ENCODE measurements around the gene CYP39A1. TPM values are rescaled to one million over a fixed set of nuclear protein-coding genes. Genes with fewer than 3 reads are reported as not detected.

CYP39A1 gene
- total RNA-seq, 1 experiment from 2014 or later = 0.54 TPM

DNA sequence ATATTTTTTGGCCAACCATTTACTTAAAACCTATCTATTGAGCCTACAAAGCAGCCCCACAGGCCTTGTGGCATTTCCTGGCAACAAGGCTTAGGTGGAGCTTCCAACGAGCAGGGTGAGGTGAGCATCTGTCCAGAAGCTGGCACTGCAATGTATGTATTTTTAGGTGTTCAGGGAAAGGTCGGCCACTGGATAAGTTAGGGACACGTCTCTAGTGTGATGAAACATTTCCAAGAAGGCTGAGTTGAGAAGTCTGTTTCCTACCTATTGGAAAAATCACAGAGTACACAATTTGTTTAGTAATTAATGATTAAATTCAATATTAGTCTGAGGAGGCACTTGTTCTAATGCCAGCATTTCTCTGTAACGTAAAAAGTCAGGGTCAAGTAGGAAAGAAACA, 143.6 kb downstream of the CYP39A1 start:
- TF ChIP-seq, protein P1, sequence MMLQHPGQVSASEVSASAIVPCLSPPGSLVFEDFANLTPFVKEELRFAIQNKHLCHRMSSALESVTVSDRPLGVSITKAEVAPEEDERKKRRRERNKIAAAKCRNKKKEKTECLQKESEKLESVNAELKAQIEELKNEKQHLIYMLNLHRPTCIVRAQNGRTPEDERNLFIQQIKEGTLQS (IDR thresholded peaks at IDR 0.05) = no peak
- TF ChIP-seq POLR2AphosphoS5 (IDR thresholded peaks at IDR 0.05; ENCODE audit: low read depth, low read length) = no peak
- TF ChIP-seq, protein P2, sequence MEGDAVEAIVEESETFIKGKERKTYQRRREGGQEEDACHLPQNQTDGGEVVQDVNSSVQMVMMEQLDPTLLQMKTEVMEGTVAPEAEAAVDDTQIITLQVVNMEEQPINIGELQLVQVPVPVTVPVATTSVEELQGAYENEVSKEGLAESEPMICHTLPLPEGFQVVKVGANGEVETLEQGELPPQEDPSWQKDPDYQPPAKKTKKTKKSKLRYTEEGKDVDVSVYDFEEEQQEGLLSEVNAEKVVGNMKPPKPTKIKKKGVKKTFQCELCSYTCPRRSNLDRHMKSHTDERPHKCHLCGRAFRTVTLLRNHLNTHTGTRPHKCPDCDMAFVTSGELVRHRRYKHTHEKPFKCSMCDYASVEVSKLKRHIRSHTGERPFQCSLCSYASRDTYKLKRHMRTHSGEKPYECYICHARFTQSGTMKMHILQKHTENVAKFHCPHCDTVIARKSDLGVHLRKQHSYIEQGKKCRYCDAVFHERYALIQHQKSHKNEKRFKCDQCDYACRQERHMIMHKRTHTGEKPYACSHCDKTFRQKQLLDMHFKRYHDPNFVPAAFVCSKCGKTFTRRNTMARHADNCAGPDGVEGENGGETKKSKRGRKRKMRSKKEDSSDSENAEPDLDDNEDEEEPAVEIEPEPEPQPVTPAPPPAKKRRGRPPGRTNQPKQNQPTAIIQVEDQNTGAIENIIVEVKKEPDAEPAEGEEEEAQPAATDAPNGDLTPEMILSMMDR (IDR thresholded peaks at IDR 0.05 in 2 of 3, conservative IDR thresholded peaks at IDR 0.05 in 1 of 3; ENCODE audit: borderline replicate concordance in 1 of 3, insufficient read depth in 1 of 3, low read depth in 2 of 3, low read length in 2 of 3) = no peak
- TF ChIP-seq, protein P3, sequence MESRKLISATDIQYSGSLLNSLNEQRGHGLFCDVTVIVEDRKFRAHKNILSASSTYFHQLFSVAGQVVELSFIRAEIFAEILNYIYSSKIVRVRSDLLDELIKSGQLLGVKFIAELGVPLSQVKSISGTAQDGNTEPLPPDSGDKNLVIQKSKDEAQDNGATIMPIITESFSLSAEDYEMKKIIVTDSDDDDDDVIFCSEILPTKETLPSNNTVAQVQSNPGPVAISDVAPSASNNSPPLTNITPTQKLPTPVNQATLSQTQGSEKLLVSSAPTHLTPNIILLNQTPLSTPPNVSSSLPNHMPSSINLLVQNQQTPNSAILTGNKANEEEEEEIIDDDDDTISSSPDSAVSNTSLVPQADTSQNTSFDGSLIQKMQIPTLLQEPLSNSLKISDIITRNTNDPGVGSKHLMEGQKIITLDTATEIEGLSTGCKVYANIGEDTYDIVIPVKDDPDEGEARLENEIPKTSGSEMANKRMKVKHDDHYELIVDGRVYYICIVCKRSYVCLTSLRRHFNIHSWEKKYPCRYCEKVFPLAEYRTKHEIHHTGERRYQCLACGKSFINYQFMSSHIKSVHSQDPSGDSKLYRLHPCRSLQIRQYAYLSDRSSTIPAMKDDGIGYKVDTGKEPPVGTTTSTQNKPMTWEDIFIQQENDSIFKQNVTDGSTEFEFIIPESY (IDR thresholded peaks at IDR 0.05; ENCODE audit: extremely low read depth, insufficient replicate concordance, low read length) = no peak
- TF ChIP-seq TCF7L2 (IDR thresholded peaks at IDR 0.05; ENCODE audit: borderline replicate concordance, extremely low read depth, insufficient read depth, insufficient read length) = no peak
- no peak for TF ChIP-seq POLR2A (IDR thresholded peaks at IDR 0.05; ENCODE audit: borderline replicate concordance, extremely low read depth, insufficient read depth, insufficient read length)
- no peak for TF ChIP-seq ZFX (IDR thresholded peaks at IDR 0.05)
- TF ChIP-seq, protein P4, sequence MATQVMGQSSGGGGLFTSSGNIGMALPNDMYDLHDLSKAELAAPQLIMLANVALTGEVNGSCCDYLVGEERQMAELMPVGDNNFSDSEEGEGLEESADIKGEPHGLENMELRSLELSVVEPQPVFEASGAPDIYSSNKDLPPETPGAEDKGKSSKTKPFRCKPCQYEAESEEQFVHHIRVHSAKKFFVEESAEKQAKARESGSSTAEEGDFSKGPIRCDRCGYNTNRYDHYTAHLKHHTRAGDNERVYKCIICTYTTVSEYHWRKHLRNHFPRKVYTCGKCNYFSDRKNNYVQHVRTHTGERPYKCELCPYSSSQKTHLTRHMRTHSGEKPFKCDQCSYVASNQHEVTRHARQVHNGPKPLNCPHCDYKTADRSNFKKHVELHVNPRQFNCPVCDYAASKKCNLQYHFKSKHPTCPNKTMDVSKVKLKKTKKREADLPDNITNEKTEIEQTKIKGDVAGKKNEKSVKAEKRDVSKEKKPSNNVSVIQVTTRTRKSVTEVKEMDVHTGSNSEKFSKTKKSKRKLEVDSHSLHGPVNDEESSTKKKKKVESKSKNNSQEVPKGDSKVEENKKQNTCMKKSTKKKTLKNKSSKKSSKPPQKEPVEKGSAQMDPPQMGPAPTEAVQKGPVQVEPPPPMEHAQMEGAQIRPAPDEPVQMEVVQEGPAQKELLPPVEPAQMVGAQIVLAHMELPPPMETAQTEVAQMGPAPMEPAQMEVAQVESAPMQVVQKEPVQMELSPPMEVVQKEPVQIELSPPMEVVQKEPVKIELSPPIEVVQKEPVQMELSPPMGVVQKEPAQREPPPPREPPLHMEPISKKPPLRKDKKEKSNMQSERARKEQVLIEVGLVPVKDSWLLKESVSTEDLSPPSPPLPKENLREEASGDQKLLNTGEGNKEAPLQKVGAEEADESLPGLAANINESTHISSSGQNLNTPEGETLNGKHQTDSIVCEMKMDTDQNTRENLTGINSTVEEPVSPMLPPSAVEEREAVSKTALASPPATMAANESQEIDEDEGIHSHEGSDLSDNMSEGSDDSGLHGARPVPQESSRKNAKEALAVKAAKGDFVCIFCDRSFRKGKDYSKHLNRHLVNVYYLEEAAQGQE (IDR thresholded peaks at IDR 0.05; ENCODE audit: low read depth) = no peak
- no peak for TF ChIP-seq CEBPB (IDR thresholded peaks at IDR 0.05; ENCODE audit: low read depth)
- Histone ChIP-seq H3K36me3 (ENCODE audit: control insufficient read depth in 1 of 2, insufficient read depth in 2 of 2, low read length in 2 of 2) (no peaks in the 10 kb centered on the region), H3K4me2 (ENCODE audit: low read length) (no peak overlapping the region), H3K9me2 (ENCODE audit: insufficient read depth) (no peaks in the 10 kb centered on the region), H3K27ac (ENCODE audit: low read depth, low read length) (no peak overlapping the region), H3K79me2 (ENCODE audit: insufficient read depth, low read length) (no peaks in the 10 kb centered on the region), H3K9me3 (ENCODE audit: control insufficient read depth in 1 of 2, insufficient read depth in 1 of 2, low read depth in 1 of 2, low read length in 2 of 2) (no peaks in the 10 kb centered on the region), H3K4me1 (ENCODE audit: control insufficient read depth in 1 of 2, insufficient read depth in 2 of 2, low read length in 2 of 2) (no peaks in the 10 kb centered on the region), H2AFZ (ENCODE audit: low read depth, low read length, poor library complexity, severe bottlenecking) (no peak overlapping the region), H3K4me3 (replicated peaks in 1 of 2; ENCODE audit: low read depth in 1 of 2, low read length in 2 of 2) (no peak overlapping the region), H4K20me1 (ENCODE audit: insufficient read depth) (no peaks in the 10 kb centered on the region), H3K27me3 (ENCODE audit: insufficient read depth, low read length) (no peaks in the 10 kb centered on the region), H3K9ac (ENCODE audit: low read length) (no peak overlapping the region)
- ChIA-PET RAD21 (ENCODE audit: low non-redundant PET in 1 of 2, low total read pairs in 2 of 2, uncharacterized antibody in 2 of 2, unreplicated experiment in 2 of 2) (no interaction called here), POLR2A (interaction anchor here (1.1 kb wide), 1 partner anchor 18 kb away, joined by 3 read pairs; the partner anchor contains the start of gene RCAN2), CTCF (no interaction called here)
- intact Hi-C loops (cut with micrococcal nuclease) = no loop called here
- no TSS peak for BruUV-seq (replicated peaks)
- DNase-seq (ENCODE audit: low read depth, low spot score) (no peak), ATAC-seq (no peak)
